Measurements from ENCODE around the gene CKS1B.
A peak's percentile ranks its signal among the peaks of the same experiment; 100 is the strongest.
"Not testable (repeated sequence)": the region's sequence is repeated elsewhere in the genome, so short reads cannot be mapped to it uniquely, and the experiment has no call there.

CKS1B gene

GRCh38 chr1:154983776-154984466, 9.4 kb downstream of the CKS1B start:
- H3K4me1 ChIP-seq (ENCODE audit: insufficient read depth, poor library complexity, severe bottlenecking), result peaks cover 10% of the 10 kb centered on the region
- ATAC-seq (ENCODE audit: low read depth) (peak; percentile 5; the same call in 1 of the 3 replicates), DNase-seq (ENCODE audit: low spot score) (peak; percentile 53)
- peak; percentile 16 for TF ChIP-seq CTCF (IDR thresholded peaks at IDR 0.05; ENCODE audit: poor library complexity, severe bottlenecking)
- H3K27me3 ChIP-seq (ENCODE audit: insufficient read depth, poor library complexity, severe bottlenecking), result no peaks in the 10 kb centered on the region
- H3K4me3 ChIP-seq (ENCODE audit: severe bottlenecking), result peak overlapping the region; percentile 75
- peak overlapping the region; percentile 67 for H3K27ac ChIP-seq (ENCODE audit: poor library complexity, severe bottlenecking)
- H3K9me3 ChIP-seq (ENCODE audit: severe bottlenecking), result no peaks in the 10 kb centered on the region
- peaks cover 52% of the 10 kb centered on the region for H3K36me3 ChIP-seq (ENCODE audit: low read depth)

- ATAC-seq (ENCODE audit: low read depth); H3K27ac ChIP-seq (ENCODE audit: poor library complexity, severe bottlenecking); DNase-seq (ENCODE audit: low spot score); H3K9me3 ChIP-seq (ENCODE audit: severe bottlenecking); H3K4me3 ChIP-seq (ENCODE audit: severe bottlenecking); H3K27me3 ChIP-seq (ENCODE audit: insufficient read depth, poor library complexity, severe bottlenecking): not testable (repeated sequence)
- peaks cover 57% of the 10 kb centered on the region for H3K36me3 ChIP-seq (ENCODE audit: low read depth)
- H3K4me1 ChIP-seq (ENCODE audit: insufficient read depth, poor library complexity, severe bottlenecking), result peaks cover 10% of the 10 kb centered on the region
These were observed 12.3 kb downstream of the CKS1B start for GRCh38 chr1:154986736-154987135.

DNA sequence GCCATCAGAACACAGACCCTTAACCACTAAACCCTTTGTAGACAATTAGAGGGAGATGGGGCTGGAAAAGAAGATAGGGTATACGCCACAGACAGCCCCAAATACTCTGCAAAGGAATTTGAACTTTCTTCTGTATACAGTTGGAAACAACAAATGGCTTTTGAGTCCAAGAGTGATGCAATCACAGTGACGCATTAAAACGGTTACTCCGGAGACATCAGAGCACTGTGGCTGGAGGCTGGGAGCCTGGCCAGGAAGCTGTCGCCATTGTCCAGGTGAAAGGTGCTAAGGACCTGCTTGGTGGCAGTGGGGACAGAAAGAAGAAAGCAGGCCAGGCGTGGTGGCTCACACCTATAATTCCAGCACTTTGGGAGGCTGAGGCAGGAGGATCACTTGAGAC, 12.8 kb downstream of the CKS1B start:
- H3K36me3 ChIP-seq (ENCODE audit: low read depth), result peaks cover 57% of the 10 kb centered on the region
- DNase-seq (ENCODE audit: low spot score) (no peak), ATAC-seq (ENCODE audit: low read depth) (no peak)
- H3K27me3 ChIP-seq (ENCODE audit: insufficient read depth, poor library complexity, severe bottlenecking), result no peaks in the 10 kb centered on the region
- peaks cover 9% of the 10 kb centered on the region for H3K4me1 ChIP-seq (ENCODE audit: insufficient read depth, poor library complexity, severe bottlenecking)
- H3K4me3 ChIP-seq (ENCODE audit: severe bottlenecking), result no peak overlapping the region
- no peaks in the 10 kb centered on the region for H3K9me3 ChIP-seq (ENCODE audit: severe bottlenecking)
- H3K27ac ChIP-seq (ENCODE audit: poor library complexity, severe bottlenecking), result no peak overlapping the region
- TF ChIP-seq CTCF (IDR thresholded peaks at IDR 0.05; ENCODE audit: poor library complexity, severe bottlenecking), result no peak

DNA sequence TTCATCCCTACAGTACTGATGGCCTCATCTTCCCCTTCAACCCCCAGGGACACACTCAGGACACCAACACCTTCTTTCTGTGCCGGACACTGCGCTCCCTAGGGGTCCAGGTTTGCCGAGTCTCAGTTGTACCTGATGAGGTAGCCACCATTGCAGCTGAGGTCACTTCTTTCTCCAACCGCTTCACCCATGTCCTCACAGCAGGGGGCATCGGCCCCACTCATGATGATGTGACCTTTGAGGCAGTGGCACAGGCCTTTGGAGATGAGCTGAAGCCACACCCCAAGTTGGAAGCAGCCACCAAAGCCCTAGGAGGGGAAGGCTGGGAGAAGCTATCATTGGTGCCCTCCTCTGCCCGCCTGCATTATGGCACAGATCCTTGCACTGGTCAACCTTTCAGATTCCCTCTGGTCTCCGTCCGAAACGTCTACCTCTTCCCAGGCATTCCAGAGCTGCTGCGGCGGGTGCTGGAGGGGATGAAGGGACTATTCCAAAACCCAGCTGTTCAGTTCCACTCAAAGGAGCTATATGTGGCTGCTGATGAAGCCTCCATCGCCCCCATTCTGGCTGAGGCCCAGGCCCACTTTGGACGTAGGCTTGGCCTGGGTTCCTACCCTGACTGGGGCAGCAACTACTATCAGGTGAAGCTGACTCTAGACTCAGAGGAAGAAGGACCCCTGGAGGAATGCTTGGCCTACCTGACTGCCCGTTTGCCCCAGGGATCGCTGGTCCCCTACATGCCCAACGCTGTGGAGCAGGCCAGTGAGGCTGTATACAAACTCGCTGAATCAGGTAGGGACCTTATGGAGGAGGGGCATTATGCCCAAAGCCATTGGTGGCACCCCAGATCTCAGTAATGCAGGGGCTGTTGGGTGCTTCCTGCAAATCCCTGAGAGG, 13.8 kb downstream of the CKS1B start:
- H3K27me3 ChIP-seq (ENCODE audit: insufficient read depth, poor library complexity, severe bottlenecking), result no peaks in the 10 kb centered on the region
- H3K4me1 ChIP-seq (ENCODE audit: insufficient read depth, poor library complexity, severe bottlenecking), result peaks cover 4% of the 10 kb centered on the region
- DNase-seq (ENCODE audit: low spot score) (peak; percentile 52), ATAC-seq (ENCODE audit: low read depth) (no peak)
- TF ChIP-seq CTCF (IDR thresholded peaks at IDR 0.05; ENCODE audit: poor library complexity, severe bottlenecking), result peak; percentile 4
- peaks cover 57% of the 10 kb centered on the region for H3K36me3 ChIP-seq (ENCODE audit: low read depth)
- H3K4me3 ChIP-seq (ENCODE audit: severe bottlenecking), result no peak overlapping the region
- H3K9me3 ChIP-seq (ENCODE audit: severe bottlenecking), result no peaks in the 10 kb centered on the region
- no peak overlapping the region for H3K27ac ChIP-seq (ENCODE audit: poor library complexity, severe bottlenecking)

DNA sequence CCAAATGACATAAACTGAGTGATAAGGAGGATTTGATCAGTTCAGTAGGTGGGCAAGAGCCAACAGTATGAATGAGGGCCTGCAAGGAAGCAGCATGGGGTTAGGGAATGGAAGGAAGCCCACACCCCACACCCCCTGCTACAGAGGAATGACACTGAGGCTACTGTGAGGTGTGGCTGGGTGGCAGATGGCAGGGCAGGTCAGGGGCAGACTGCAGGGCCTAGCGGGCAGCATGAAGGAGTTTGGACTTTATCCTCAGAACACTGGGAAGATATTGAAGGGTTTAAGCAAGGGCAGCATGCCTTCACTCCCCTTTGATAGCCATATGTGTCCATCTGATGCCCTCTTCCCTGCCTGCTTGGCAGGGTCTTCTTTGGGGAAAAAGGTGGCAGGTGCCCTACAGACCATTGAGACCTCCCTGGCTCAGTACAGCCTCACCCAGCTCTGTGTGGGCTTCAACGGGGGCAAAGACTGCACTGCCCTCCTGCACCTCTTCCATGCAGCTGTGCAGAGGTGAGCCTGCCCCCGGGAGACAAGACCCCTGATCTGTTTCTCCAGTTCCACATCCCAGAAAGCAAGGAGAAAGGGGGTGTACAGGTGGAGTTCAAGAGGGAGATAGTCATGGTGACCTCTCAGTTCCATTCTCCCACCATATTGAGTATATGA, 14.8 kb downstream of the CKS1B start:
- peaks cover 56% of the 10 kb centered on the region for H3K36me3 ChIP-seq (ENCODE audit: low read depth)
- ATAC-seq (ENCODE audit: low read depth) (no peak), DNase-seq (ENCODE audit: low spot score) (no peak)
- H3K4me1 ChIP-seq (ENCODE audit: insufficient read depth, poor library complexity, severe bottlenecking), result no peaks in the 10 kb centered on the region
- H3K4me3 ChIP-seq (ENCODE audit: severe bottlenecking), result no peak overlapping the region
- no peak overlapping the region for H3K27ac ChIP-seq (ENCODE audit: poor library complexity, severe bottlenecking)
- H3K9me3 ChIP-seq (ENCODE audit: severe bottlenecking), result no peaks in the 10 kb centered on the region
- TF ChIP-seq CTCF (IDR thresholded peaks at IDR 0.05; ENCODE audit: poor library complexity, severe bottlenecking), result no peak
- H3K27me3 ChIP-seq (ENCODE audit: insufficient read depth, poor library complexity, severe bottlenecking), result no peaks in the 10 kb centered on the region

All from RWPE2 (cell line).